HG03280 (cell line): ENCODE data around the gene SPI1.
A peak's percentile ranks its signal among the peaks of the same experiment; 100 is the strongest.

Experiments
- ATAC-seq: cut with Tn5 transposase; IDR thresholded peaks from one replicate; pipeline ENCODE4 v1.9.1; 2021; ENCODE audit warnings: mild to moderate bottlenecking, moderate library complexity; ENCODE audit not compliant: unreplicated experiment

Gene SPI1

DNA sequence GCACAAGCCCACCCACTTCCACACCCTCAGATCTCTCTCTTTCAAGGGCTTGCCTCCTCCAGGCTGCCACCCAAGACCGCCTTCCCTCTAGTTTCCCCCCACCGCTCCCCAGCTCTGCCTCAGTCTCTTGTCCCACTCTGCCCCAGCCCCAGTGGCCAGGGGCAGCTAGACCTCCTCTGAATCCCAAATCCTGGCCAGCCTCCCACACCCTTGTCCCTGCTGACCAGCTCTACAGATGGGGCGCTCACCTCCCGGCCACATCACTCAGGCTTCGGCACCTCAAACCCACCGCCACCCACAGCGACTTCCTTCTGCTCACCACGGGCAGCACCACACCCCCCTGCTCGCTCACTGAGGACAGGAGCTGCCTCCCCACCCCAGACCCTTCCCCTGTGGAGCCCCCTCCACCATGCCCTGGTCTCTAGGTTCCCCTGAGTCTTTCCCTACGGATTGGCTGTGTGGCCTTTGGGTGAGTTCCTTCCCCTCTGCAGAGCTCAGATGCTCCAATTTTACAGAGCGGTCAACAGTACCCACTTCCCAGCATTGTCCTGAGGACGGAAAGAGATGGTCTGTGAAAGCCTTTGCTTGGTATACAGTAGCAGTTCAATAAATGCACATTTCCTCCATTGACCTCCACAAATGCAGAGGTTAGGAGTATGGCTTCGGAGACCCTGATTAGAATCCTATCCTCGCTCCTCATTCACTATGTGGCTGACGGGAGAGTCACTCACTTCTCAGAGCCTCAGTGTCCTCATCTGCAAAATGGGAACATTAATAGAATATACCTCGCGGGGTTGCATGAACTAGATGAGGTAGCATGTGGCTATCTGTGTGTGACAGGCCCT, 11.5 kb upstream of the SPI1 start:
- ATAC-seq = no peak

DNA sequence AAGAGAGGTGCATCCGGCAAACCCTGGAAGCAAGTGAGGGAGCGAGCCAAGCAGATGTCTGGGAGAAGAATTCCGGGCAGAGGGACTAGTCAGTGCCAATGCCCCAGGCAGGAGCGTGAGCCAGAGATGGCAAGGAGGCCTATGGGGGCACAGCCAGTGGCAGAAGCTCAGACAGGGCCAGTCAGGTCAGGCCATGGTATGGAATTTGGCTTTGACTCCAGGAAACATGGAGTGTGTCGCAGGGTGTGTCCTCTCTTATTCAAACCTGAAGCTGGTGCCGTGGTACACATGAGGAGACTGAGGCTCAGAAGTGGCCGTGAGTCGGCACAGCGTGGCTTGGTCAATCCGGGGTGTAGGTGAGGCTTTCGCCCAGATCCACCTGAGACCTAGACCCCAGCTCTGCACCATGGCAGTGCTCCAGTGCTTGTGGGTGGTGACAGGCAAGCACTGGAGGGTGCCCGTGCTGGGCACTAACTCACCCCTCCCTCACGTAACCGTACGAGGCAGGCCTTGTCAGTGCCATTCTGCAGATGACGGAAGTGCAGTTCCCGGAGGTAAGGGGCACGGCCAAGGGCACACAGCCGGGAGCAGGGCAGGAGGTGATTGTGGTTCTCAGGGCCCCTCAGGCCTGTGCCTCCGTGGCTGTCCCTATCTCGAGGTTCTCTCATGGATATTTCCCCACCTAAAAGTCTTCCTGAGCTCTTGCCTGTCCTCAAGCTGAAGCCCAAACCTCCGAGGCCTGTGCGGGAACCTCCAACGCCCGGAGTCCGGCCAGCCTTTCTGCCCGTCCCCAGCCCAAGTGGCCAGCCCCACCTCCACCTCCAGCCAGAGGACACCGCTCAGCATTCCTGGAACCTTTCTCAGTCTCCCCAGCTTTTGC, 10.6 kb upstream of the SPI1 start:
- no peak for ATAC-seq

DNA sequence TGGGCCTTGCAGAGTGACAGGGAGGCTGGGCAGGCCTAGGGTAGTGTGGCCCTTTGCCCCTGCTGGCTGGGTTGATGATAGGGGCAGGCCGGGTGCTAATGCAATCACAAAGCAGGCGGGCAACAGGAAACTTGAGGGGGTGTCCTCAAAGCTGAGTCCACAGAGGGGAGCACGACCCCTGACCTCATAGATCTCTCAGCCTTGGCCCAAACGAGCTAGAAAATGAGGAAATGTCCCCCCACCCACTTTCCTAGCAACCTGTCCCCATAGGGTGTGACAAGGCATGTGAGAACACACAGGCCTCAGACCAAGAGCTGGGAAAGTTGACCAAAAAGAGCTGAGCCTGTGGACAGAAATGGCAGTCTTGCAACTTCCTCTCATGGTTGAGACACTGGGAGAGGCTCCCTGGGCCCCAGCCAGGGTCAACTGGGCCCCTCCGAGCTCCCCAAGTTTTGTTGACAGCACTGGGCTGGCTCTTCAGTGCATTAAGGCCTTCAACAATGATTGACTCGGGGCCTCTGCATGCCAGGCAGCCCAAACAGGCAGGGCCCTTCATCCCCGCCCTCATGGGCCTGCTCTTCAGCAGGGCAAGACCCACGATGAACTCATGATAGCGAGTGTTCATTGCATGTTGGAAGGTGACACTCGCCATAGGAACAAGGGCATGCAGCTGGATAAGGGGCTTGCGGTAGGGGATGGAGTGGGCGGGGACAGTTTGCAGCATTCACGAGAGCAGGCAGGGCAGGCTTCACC, 9.8 kb upstream of the SPI1 start:
- no peak for ATAC-seq

DNA sequence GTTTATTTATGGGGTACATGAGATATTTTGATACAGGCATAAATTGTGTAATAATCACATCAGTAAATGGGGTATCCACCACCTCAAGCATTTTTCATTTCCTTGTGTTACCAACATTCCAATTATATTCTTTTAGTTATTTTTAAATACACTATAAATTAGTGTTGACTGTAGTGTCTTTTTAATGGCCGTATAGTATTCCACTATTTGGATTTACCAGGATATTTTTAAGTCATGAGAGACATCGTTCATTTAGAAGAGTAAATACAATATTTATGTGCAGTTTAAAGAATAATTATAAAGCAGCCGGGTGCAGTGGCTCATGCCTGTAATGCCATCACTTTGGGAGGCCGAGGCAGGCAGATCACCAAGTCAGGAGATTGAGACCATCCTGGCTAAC, 6.2 kb upstream of the SPI1 start:
- no peak for ATAC-seq

DNA sequence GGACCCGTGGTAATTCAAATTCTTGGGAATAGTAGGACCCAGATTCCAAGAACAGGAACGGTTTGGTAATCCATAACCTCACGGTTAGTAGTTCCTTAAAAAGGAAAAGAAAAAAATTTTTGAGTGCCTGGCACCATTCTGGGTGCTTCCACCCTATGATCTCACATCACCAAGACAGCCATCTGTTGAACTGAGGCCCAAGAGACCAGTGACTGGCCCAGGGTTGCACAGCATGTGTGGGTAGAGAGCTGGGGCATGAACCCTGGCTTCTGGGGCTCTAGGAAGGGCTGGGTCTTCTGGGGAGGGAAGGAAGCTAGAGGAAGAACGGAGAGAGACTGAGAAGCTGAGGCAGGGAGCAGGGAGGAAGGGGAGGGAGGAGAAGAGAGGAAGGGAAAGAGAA, 4.7 kb upstream of the SPI1 start:
- no peak for ATAC-seq

DNA sequence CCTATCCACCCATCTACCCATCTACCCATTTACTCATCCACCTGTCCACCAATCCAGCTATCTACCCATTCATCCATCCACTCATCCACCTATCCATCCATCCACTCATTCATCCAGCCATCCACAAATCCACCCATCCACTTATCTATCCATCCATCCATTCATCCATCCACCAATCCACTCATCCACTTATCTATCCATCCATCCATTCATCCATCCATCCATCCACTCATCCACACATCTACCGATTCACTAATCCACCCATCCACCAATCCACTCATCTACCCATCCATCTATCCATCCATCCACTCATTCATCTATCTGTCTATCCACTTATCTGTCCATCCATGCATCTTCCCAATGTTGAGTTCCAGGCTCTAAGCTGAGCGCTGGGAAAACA, 1.7 kb upstream of the SPI1 start:
- ATAC-seq = no peak

DNA sequence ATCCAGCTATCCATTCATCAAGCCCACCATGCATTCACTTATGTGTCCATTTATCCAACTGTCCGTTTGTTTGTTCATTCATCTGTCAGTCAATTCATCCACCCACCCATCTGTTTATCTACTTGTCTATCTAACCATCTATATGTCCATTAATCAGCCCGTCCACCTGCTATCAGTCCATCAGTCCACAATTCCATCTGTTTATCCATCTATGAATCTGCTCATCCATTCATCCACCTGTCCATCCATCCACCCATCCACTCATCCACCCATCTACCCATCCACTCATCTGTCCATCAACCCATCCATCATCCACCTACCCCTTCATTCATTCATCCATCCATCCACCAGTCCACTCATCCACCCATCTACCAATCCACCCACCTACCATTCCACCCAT, 970 bp upstream of the SPI1 start:
- no peak for ATAC-seq

DNA sequence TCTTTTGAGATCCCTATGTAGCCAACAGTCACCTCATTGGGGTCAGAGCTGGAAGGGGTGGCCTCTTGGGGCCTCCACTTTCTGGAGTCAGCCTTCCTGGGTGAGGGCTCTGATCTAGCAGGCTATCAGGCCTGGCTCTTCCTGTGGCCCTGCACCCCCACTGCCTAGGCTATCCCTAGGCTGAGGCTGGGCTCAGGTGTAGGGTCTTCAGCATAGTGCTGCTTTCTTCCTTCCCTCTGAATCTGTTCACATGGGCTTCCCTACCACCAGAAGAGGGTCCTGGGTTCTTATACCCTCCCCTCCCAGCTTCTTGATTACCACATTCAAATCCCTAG, 456 bp upstream of the SPI1 start:
- no peak for ATAC-seq

DNA sequence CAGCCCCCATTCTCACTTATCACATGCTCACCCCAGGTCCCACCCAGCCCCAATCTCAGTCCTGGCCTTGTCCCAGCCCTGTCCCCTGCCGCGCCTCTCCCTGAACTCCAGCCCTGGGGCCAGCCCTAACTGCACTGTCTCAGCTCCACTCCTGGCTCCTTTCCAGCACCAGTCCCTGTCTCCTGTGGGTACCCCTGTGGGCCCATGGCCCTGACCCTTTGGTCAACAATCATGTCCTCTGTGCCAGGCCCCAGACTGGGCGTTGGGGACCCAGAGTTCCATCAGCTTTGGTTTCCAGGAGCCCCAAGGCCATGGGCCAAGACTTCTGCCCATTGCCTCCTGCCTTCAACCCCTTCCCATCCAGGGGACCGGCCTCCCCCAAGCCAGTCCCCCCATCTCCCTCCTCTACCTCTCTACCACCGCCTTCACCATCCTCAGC, 757 bp downstream of the SPI1 start:
- ATAC-seq = peak; percentile 18

DNA sequence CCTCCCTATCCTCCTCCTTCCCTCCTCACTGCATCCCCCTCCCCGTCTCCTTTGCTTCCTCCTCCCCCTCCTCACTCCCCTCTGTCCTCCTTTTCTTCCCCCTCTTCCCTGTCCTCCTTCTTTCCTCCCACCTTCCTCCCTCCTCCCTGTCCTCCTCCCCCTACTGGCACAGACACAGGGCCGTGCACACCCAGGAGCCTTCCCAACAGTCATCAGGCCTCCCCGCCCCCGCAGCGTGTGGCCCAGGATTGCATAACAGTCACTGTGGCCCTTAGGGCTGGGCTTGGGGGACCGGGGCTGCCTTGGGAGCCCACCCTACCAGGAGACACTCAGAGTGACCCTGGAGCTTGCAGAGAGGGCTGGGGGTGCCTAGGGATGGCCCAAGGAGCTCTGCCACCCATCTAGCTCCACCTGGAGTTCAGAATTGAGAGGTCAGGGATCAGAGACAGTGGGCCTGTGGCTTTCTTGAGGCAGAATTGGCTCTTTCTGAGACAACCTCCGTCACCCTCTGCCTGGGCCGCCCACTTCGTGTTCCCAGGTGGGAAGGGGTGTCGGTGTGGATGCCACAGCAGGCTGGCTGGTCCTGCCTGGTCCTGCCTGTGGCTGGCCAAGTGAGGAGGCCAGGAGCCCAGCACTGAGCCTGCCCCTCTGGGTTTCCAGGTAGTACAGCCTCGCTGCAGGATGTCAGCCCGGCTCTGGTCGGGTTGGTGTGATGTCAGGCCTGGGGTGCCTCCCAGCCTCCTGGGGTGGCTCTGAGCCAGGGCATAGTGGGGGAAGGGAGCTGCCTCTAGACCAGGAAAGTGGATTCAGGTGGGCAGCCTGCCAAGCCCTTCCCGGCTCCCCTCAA, 1.6 kb downstream of the SPI1 start:
- peak; percentile 35 for ATAC-seq

DNA sequence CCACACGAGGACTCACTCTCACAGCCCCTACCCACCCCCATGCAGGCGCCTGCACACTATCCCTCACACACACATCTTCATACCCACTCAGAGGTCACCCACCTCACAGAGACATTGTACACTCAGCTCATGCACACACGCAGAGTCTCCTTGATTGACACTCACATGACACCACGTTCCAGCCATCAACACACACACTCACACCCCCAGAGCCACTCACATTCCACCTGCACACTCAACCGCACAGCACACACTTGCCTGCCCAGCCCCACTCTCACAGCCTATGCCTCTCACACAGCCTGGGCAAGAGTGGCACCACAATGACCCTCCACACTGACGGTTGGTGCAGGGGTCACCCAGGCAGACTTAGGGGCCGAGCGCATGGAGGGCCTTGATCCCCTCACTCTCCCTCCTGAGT, 2.2 kb downstream of the SPI1 start:
- no peak for ATAC-seq

DNA sequence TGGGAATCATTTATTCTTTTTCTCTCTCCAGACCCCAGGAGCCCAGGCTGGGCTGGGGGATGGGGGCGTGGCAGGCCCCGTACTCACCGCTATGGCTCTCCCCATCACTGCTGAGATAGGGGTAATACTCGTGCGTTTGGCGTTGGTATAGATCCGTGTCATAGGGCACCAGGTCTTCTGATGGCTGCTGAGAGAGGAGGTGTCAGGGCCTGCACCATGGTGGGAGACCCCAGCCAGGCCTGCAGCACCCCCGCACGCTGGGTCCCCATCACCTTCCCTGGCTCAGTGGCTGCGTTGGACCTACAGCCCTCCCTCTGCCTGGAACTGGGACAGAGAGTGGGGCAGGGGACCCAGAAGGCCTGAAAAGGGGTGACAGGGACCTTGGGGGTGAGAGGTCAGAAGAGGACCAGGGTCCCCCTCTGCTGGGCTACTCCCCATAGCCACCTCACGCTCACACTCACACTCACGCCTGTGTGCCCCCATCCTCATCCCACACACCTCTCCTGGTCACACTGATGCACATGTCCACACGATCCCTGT, 2.7 kb downstream of the SPI1 start:
- ATAC-seq = no peak

DNA sequence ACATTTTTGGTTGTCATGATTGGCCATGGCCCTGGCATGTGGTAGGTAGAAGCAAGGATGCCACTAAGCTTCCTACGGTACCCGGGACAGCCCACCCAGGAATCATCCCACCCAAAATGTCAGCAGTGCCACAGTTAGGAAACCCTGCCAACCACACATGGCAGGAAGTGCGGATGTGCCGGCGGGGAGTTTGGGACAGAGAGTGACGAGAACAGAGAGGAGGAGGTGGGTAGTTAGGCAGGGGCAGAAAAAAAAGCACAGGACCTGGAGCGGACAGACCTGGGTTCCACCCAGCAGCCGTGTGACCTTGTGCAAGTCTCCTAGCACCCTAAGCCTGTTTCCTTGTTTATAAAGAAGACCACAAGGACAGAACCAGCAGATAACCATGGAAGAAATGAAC, 3.3 kb downstream of the SPI1 start:
- ATAC-seq = no peak

DNA sequence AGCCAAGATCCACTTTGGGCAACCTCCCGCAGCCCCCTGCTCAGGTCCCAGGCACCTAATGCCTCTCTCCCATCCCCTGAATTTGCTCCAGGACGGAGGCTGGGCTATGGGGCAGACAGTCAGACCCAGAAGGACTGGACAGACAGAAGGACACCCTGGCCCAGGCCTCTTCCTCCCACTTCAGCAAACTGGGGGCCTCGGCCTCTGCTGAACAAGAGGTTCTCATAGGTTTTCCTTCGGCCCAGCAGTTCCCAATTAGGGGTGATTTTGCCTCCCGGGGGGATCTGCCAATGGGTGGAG, 3.7 kb downstream of the SPI1 start:
- ATAC-seq = no peak

DNA sequence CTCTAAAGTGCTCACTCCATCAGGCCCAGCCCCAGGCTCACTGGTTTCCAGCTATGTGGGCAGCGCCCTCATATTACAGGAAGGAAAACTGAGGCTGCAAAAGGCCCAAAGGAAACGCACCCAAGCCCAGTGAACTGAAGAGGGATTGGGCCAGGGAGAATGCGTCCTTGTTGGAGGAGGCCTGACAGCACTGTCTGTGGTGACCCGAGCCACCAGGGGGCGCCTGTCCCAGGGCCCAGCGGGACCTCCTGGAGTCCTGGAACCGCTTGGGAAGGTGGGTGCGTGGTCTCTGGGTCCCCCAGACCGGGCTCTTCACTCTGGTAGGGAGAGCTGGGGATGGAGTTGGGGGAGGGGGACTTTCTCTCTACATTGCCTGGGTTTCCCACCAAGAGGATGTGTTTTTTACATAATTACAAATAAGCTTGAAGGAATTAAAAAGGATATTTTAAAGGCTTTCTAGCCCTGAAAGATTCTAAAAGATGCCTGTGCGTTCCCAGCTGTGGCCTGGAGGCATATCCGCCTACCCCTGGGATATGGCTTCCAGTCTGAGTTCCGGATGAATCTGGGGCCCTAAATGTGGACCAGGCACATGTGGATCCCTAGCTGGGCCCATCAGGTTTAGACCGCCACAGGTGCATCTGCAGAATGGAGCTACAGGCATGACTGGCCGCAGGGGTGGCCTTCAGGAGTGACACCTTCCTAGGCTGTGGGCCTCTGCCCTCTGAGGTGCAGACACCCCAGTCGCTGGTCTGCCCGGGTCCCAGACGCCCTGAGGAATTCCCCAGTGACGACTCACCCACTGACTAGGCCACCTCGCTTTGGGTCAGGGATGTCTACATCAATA, 4.2 kb downstream of the SPI1 start:
- no peak for ATAC-seq

DNA sequence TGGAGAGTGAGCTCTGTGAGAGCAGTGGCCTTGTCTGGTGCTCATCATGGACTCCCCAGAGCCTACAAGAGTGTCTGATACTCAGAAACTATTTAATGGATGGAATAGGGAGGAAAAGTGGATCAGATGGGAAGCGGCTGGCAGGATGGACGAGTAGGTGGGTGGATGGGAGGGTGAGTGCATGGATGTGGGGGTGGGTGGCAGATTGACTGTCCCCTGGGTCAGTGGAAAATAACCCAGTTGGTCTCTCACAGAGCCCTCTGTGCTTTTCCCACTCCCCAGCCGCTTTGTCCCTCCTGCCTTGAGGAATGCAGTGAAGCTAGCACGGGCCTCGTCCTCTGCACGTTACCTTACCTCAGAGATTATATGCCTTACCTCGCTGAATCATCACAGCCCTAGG, 5.9 kb downstream of the SPI1 start:
- no peak for ATAC-seq

DNA sequence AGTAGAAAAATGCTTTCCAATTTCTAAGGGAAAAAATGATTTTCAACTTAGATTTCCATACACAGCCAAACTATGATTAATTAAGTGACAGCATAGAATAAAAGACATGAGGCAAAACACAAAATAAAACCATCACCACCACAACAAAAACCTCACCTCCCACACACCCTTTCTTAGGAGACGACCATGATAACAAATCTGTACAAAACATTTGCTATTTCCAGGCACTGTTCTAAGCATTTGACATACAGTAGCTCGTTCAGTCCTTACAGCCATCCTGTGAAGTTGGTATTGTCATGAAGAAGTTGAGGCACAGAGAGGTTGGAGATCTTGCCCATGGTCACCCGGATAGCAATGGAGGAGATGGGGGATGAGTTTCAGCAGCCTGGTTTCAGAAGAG, 8.7 kb downstream of the SPI1 start:
- ATAC-seq = no peak

DNA sequence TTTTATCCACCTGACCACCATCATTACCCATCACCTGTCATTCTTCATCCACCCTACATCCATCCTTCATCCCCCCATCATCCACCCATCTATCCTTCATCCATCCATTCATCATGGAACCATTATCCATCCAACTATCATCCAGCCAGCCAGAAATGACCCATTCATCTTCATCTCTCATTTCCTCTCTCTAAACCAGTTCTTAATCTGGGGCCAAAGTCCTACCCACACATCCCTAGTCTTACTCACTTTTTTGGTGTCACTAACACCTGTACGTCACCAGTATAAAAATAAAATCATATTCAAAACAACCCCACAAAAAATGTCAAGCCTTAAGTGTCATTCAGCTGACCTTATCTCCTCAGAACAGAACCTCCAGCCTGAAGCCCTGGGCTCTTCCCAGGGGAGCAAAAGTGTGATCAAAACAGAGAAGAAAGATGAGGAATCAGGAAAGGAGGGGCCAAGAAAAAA, 12.3 kb downstream of the SPI1 start:
- no peak for ATAC-seq

DNA sequence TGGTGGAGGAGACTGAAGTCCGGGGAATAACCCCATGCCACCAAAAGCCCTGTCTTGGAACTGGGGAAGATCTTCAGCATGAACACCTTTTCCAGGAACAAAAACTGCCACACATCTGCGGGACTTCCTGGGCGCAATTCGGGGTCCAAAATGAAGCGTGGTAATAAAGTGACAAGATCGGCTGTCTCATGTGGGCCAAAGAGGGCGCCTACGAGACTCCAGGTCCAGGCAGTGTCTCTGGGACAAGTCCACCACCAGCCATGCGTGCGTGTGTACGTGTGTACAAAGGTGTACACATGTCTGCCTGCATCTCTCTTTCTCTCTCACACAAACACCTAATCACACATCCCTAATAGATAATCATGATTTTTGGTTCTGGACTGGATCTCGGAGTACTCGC, 16.9 kb downstream of the SPI1 start:
- ATAC-seq = no peak

DNA sequence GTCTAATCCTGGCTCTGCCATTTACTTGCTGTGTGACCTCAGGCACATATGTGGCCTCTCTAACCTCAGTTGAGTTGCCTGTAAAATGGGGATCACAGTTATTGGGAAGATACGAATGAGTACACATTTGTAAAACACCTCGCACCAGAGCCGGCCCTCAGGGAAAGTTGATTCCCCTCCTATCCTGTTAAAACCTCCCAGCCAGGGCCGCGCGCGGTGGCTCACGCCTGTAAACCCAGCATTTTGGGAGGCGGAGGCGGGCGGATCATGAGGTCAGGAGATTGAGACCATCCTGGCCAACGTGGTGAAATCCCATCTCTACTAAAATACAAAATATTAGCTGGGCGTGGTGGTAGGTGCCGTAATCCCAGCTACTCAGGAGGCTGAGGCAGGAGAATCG, 18.0 kb downstream of the SPI1 start:
- ATAC-seq = no peak
